Erythroblast (primary cell): Measurements from ENCODE around the gene ARHGEF12.

Source experiments
- GATA1 ChIP-seq: IDR thresholded peaks from 2 replicates; pipeline ENCODE4 v1.6.1; 2011; ENCODE audit warnings: low read depth, mild to moderate bottlenecking, control low read depth, low read length, moderate library complexity
- POLR2A ChIP-seq: IDR thresholded peaks from 2 replicates; pipeline ENCODE4 v1.6.1; 2011; ENCODE audit warnings: mild to moderate bottlenecking, low read length

DNA sequence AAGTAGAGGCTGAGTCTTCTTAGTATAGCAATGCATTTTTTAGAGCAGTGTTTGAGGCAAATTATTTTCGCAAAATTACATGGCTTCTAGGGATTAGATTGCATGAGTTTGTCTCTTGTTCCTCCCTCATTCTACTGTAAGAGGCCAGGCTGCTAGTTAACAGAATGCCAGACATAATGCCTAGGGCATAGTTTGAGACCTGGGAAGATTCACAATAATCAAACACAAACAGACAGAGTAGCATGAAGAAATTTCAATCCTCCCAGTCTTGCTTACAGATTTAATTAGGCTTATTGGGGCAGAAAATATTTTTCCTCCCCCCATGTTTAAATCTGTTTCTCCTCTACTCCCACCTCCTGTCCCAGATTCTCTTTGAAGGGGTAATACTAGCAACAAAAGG lies 48.3 kb downstream of the ARHGEF12 start:
- no peak for TF ChIP-seq POLR2A
- TF ChIP-seq GATA1: no peak
